Muscle layer of colon (tissue), 2 donors: ENCODE data around the gene LSM12.
"Not testable (repeated sequence)": the region's sequence is repeated elsewhere in the genome, so short reads cannot be mapped to it uniquely, and the experiment has no call there.

Experiments used
- H3K27ac ChIP-seq: one replicate; pipeline ENCODE4 v1.7.0; 2013; ENCODE audit warnings: low read depth, mild to moderate bottlenecking, low read length, moderate library complexity
- H3K27me3 ChIP-seq, 2 donors: one replicate each; pipeline ENCODE4 v1.7.0; 2013; ENCODE audit warnings: low read length in 2 of 2, mild to moderate bottlenecking in 2 of 2; ENCODE audit not compliant: insufficient read depth in 2 of 2, control insufficient read depth in 1 of 2
- H3K36me3 ChIP-seq: one replicate; pipeline ENCODE4 v1.7.0; 2013; ENCODE audit warnings: mild to moderate bottlenecking, low read length; ENCODE audit not compliant: insufficient read depth
- H3K4me1 ChIP-seq: one replicate; pipeline ENCODE4 v1.7.0; 2013; ENCODE audit warnings: mild to moderate bottlenecking, low read length; ENCODE audit not compliant: insufficient read depth
- H3K4me3 ChIP-seq, 2 donors: one replicate each; pipeline ENCODE4 v1.7.0; 2013; ENCODE audit warnings: low read length in 2 of 2, low read depth in 1 of 2, mild to moderate bottlenecking in 1 of 2, moderate library complexity in 1 of 2
- H3K9ac ChIP-seq: one replicate; pipeline ENCODE4 v1.7.0; 2013; ENCODE audit warnings: low read length
- H3K9me3 ChIP-seq: one replicate; pipeline ENCODE4 v1.7.0; 2013; ENCODE audit warnings: mild to moderate bottlenecking, low read length
- donor health status: abdominal sarcoma.
- donor health status: Adenocarcinoma of cecum.

LSM12 gene

GRCh38 chr17:44108440-44109311 is 42.2 kb upstream of the LSM12 start:
- H3K27ac ChIP-seq, result peak overlapping the region; percentile 93
- no peaks in the 10 kb centered on the region for H3K9me3 ChIP-seq
- H3K27me3 ChIP-seq, result no peaks in the 10 kb centered on the region
- H3K4me3 ChIP-seq, result peak overlapping the region; percentile 2 to 32
- H3K36me3 ChIP-seq, result peaks cover 14% of the 10 kb centered on the region
- peaks cover 85% of the 10 kb centered on the region for H3K4me1 ChIP-seq
- H3K9ac ChIP-seq, result peak overlapping the region; percentile 66

GRCh38 chr17:44106801-44107200 is 40.3 kb upstream of the LSM12 start:
- no peak overlapping the region for H3K4me3 ChIP-seq
- no peak overlapping the region for H3K9ac ChIP-seq
- no peaks in the 10 kb centered on the region for H3K27me3 ChIP-seq
- H3K36me3 ChIP-seq, result peaks cover 18% of the 10 kb centered on the region
- H3K4me1 ChIP-seq, result peaks cover 72% of the 10 kb centered on the region
- H3K9me3 ChIP-seq, result no peaks in the 10 kb centered on the region
- no peak overlapping the region for H3K27ac ChIP-seq

GRCh38 chr17:44105941-44106340 is 39.5 kb upstream of the LSM12 start:
- Histone ChIP-seq H3K27ac (no peak overlapping the region), H3K27me3 (no peaks in the 10 kb centered on the region), H3K4me1 (peaks cover 65% of the 10 kb centered on the region), H3K9ac (no peak overlapping the region), H3K36me3 (peaks cover 22% of the 10 kb centered on the region), H3K9me3 (no peaks in the 10 kb centered on the region), H3K4me3 (no peak overlapping the region)

GRCh38 chr17:44105483-44105882 is 39.0 kb upstream of the LSM12 start:
- Histone ChIP-seq H3K9me3 (no peaks in the 10 kb centered on the region), H3K27me3 (no peaks in the 10 kb centered on the region), H3K27ac (no peak overlapping the region), H3K9ac (no peak overlapping the region), H3K36me3 (peaks cover 22% of the 10 kb centered on the region), H3K4me1 (peaks cover 60% of the 10 kb centered on the region), H3K4me3 (no peak overlapping the region)

- no peak overlapping the region for H3K4me3 ChIP-seq
- peaks cover 22% of the 10 kb centered on the region for H3K36me3 ChIP-seq
- H3K27ac ChIP-seq, result no peak overlapping the region
- H3K9me3 ChIP-seq, result no peaks in the 10 kb centered on the region
- no peaks in the 10 kb centered on the region for H3K27me3 ChIP-seq
- no peak overlapping the region for H3K9ac ChIP-seq
- H3K4me1 ChIP-seq, result peaks cover 36% of the 10 kb centered on the region
These were observed 36.6 kb upstream of the LSM12 start for GRCh38 chr17:44102849-44103622.

- not testable (repeated sequence) for H3K27ac ChIP-seq, H3K27me3 ChIP-seq, H3K9me3 ChIP-seq, H3K4me3 ChIP-seq, H3K9ac ChIP-seq
- peaks cover 22% of the 10 kb centered on the region for H3K36me3 ChIP-seq
- peaks cover 32% of the 10 kb centered on the region for H3K4me1 ChIP-seq
These were observed 35.4 kb upstream of the LSM12 start for GRCh38 chr17:44101858-44102257.

GRCh38 chr17:44097110-44097958 is 30.9 kb upstream of the LSM12 start:
- Histone ChIP-seq H3K36me3 (peaks cover 6% of the 10 kb centered on the region), H3K9ac (no peak overlapping the region), H3K9me3 (no peaks in the 10 kb centered on the region), H3K27ac (no peak overlapping the region), H3K27me3 (no peaks in the 10 kb centered on the region), H3K4me3 (no peak overlapping the region), H3K4me1 (peaks cover 25% of the 10 kb centered on the region)

GRCh38 chr17:44095647-44096496 is 29.4 kb upstream of the LSM12 start:
- H3K9me3 ChIP-seq, result no peaks in the 10 kb centered on the region
- peak overlapping the region in 1 of 2 donors; percentile 58 for H3K4me3 ChIP-seq
- peak overlapping the region; percentile 68 for H3K27ac ChIP-seq
- peaks cover 25% of the 10 kb centered on the region for H3K4me1 ChIP-seq
- peak overlapping the region; percentile 4 for H3K9ac ChIP-seq
- peaks cover 17% of the 10 kb centered on the region for H3K36me3 ChIP-seq
- no peaks in the 10 kb centered on the region for H3K27me3 ChIP-seq

- H3K9ac ChIP-seq, result no peak overlapping the region
These were observed 28.8 kb upstream of the LSM12 start for GRCh38 chr17:44095388-44095646.

GRCh38 chr17:44094701-44095387 is 28.4 kb upstream of the LSM12 start:
- Histone ChIP-seq H3K9me3 (no peaks in the 10 kb centered on the region), H3K4me1 (peaks cover 25% of the 10 kb centered on the region), H3K27ac (peak overlapping the region; percentile 68), H3K9ac (no peak overlapping the region), H3K36me3 (peaks cover 18% of the 10 kb centered on the region), H3K27me3 (no peaks in the 10 kb centered on the region), H3K4me3 (peak overlapping the region in 1 of 2 donors; percentile 58)

More at GRCh38 chr17:44095388-44095646, 28.8 kb upstream of the LSM12 start:
- H3K36me3 ChIP-seq, result peaks cover 18% of the 10 kb centered on the region
- peak overlapping the region; percentile 68 for H3K27ac ChIP-seq
- peak overlapping the region in 1 of 2 donors; percentile 58 for H3K4me3 ChIP-seq
- H3K9me3 ChIP-seq, result no peaks in the 10 kb centered on the region
- H3K4me1 ChIP-seq, result peaks cover 25% of the 10 kb centered on the region
- H3K27me3 ChIP-seq, result no peaks in the 10 kb centered on the region
